PC-3 (cell line): ENCODE data around the gene C6orf62.

ENCODE experiments used
- CTCF ChIP-seq: fragments of 300-600 bp; sonication (generic); conservative IDR thresholded peaks from 2 replicates; pipeline ENCODE4 v1.5.1; 2017; ENCODE audit warnings: antibody characterized with exemption, low read depth, mild to moderate bottlenecking, low read length
- EZH2 ChIP-seq: fragments of 300-600 bp; sonication (generic); IDR thresholded peaks from one replicate; pipeline ENCODE4 v1.6.1; 2017; ENCODE audit warnings: antibody characterized with exemption, mild to moderate bottlenecking, low read length; ENCODE audit not compliant: unreplicated experiment
- EZH2phosphoT487 ChIP-seq: fragments of 300-600 bp; sonication (generic); IDR thresholded peaks from 2 replicates; pipeline ENCODE4 v1.6.1; 2018; ENCODE audit warnings: mild to moderate bottlenecking, antibody characterized with exemption, low read length, borderline replicate concordance

GRCh38 chr6:24753545-24753944, 34.6 kb upstream of the C6orf62 start:
- TF ChIP-seq CTCF: no peak
- TF ChIP-seq EZH2: no peak
- TF ChIP-seq EZH2phosphoT487: no peak
